Left renal pelvis (tissue), 4 donors: ENCODE measurements around the gene LBP. TPM values are rescaled to one million over a fixed set of nuclear protein-coding genes. Genes with fewer than 3 reads are reported as not detected.
"Not testable (repeated sequence)": the region's sequence is repeated elsewhere in the genome, so short reads cannot be mapped to it uniquely, and the experiment has no call there.

ENCODE experiments used
- DNase-seq, 4 donors: peaks; one replicate each; pipeline ENCODE4 v3.0.0-alpha.2; 2013; ENCODE audit warnings: low read depth in 4 of 4, low spot score in 3 of 4
- polyA plus RNA-seq, 4 donors: library from polyadenylated mRNA; unstranded; fragments of 120-200 nt; gene quantifications; one replicate each; pipeline ENCODE4 v1.2.1, GENCODE V29; 2013; ENCODE audit not compliant: insufficient read length in 4 of 4

Gene LBP, protein sequence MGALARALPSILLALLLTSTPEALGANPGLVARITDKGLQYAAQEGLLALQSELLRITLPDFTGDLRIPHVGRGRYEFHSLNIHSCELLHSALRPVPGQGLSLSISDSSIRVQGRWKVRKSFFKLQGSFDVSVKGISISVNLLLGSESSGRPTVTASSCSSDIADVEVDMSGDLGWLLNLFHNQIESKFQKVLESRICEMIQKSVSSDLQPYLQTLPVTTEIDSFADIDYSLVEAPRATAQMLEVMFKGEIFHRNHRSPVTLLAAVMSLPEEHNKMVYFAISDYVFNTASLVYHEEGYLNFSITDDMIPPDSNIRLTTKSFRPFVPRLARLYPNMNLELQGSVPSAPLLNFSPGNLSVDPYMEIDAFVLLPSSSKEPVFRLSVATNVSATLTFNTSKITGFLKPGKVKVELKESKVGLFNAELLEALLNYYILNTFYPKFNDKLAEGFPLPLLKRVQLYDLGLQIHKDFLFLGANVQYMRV
- polyA plus RNA-seq, result under 1 TPM in 1 of 4 donors, not detected in 3; 0.14 TPM

DNA sequence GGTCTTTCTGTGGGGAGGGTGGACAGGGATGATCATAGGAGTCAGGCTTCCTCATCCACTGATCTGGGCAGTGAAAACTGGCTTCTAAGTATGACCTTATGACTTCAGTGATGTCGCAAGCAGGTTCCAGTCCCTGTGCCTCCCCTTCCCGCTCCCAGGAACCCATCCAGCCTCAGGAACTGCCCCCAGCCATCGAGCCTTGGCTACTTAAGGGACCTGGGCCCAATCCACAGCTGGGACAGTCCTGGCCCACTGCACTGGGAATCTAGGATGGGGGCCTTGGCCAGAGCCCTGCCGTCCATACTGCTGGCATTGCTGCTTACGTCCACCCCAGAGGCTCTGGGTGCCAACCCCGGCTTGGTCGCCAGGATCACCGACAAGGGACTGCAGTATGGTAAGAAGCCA is at the start of gene LBP:
Gene LBP, plus strand, starts transcription at position 236 of the 405 bp plus-strand sequence. Its CDS starts 35 bp downstream, at position 271.
- DNase-seq, result no peak

DNA sequence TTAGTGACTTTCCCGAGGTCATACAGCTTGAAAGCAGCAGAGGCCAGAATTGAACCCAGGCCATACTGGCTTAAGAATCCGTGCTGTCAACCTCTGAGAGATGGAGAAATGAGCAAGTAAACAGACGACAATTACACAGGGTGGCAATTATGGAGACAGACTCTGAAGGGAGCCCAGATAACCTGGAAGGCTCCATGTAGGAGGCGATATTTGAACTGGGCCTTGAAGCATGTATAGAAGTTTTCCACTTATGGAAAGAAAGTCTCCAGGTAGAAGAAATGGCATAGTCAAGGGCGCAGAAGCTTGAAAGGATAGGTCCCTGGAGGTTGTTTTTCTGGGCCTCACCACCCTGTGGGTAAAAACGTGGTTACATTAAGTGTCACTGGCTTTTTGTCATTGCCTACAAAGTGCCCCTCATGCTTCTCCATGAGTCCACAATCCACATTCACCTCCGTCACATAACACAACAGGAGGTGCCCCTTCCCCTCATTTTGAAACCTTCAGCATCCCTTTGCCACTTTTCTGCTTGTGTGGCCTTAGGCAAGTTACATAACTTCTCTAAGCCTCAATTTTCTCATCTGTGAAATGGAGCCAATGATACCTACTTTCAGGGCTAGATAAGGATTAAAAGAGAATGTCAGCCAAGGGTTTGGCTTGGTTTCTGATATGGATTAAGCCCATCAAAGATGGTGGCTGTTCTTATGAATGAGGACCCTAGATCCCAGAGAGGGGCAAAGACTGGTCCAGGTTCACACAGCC is 48.2 kb upstream of the LBP start:
- no peak for DNase-seq

DNA sequence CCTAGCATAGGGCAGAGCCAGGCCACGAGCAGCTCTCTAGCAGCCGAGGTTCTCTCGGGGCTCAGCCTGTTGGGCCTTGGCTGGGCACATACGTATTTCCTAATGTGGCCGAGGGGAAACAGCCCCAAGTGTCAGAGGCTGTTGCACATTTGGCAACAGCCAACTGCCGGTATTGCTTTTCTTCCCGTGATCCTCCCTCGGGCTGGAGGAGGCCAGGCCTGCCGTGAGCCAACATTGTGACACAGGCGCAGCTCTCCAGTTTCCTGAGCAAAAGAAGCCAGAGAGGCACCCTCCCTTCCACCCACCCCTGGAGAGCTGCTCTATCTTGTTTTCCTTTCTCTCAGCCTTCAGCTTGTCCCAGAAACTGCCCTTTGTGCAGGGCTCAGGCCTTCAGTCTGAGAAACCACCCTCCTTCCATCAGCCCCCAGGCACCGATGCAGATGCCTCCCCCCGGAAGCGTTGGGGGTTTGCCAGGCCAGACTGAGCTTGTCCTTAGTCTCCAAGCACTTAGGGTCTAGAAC is 47.5 kb upstream of the LBP start:
- DNase-seq, result no peak

DNA sequence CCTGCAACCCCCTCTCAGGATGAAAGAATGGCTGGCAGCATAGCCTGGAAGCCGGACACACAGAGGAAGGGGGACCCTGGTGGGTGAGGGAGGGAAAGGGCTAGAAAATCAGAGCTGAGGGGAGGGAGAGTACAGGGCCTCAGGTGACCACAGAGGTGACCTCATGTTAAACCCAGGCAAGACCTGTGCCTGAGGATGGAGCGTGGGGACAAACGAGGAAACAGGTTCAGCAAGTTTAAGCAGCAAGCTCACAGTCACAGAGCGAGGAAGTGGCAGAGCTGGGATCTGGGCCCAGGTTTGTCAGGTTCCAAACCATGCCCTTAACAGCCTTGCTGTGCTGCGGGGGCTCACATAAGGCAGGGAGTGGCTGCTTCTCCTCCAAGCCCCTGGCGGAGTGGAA is 46.3 kb upstream of the LBP start:
- no peak for DNase-seq

DNA sequence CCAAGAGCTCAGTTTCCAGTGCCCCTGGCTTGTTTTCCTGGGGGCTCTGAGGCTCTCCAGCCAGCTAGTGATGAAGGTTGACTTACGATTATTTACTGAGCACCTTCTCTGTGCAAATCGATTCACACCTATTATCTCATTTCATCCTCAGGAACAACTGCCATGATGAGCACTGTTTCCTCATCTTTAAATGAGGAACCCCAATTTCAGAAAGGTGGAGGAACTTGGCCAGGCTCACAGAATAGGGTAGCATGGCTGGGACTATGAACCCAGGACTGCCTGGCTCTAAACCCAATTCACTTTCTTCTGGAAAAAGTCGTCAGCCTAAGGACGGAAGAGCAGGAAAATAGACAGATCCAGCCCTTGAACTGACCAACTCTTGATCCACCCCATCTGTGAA is 45.8 kb upstream of the LBP start:
- DNase-seq, result no peak

DNA sequence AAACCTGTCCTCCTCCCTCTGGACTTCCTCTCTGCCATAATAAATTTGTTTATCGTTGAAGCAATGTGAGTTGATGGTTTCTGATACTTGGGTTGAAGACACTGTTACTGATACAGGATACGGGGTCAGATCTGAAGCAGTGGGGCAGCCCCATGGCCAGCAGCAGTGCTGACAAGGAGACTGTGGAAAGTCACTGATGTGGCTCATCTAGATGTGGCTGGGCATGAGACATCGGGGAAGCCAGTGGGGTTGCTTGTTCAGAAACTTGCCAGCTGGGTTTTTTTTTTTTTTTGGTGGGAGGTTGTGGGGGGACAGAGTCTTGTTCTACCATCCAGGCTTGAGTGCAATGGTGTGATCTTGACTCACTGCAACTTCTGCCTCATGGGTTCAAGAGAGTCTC is 45.0 kb upstream of the LBP start:
- no peak for DNase-seq

DNA sequence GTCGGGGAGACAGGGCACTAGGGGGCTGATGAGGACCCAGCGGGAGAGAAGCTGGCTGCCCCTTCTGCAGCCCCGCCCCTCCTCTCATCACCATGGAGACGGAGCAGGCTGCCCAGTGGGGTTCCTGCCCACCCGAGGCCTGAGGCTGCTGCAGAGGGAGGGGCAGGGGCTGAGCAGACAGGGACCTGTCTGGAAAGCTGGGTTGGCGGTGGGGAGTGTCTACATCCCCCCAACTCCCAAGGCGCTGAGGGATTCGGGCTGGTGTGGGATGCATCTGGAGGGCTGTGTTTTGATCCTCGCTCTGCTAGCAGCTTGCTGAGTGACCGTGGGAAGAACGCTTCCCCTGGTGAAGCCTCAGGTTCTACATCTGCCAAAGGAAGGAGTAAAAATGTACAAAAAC is 43.5 kb upstream of the LBP start:
- DNase-seq, result no peak

DNA sequence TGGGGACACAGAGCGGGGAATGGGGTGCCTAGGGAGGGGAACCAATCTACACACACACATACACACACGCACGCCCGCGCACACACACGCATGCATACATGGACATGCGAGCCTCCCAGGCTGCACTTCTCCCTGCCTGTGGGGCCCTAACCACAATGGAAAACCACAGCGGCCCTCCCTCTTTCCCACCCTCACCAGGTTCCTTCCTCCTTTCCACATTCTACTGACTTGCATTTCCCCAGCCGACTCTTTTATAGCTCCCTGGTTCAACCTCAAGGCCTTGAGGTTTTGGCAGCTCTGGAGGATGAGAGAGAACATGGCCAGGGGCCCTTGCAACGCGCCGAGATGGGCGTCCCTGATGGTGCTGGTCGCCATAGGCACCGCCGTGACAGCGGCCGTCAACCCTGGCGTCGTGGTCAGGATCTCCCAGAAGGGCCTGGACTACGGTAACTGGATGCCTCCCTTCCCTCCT is 42.3 kb upstream of the LBP start, which contains the start of gene BPI:
Gene BPI, plus strand, starts transcription at position 249 of the 472 bp plus-strand sequence. Its CDS starts 68 bp downstream, at position 317.
- no peak for DNase-seq

DNA sequence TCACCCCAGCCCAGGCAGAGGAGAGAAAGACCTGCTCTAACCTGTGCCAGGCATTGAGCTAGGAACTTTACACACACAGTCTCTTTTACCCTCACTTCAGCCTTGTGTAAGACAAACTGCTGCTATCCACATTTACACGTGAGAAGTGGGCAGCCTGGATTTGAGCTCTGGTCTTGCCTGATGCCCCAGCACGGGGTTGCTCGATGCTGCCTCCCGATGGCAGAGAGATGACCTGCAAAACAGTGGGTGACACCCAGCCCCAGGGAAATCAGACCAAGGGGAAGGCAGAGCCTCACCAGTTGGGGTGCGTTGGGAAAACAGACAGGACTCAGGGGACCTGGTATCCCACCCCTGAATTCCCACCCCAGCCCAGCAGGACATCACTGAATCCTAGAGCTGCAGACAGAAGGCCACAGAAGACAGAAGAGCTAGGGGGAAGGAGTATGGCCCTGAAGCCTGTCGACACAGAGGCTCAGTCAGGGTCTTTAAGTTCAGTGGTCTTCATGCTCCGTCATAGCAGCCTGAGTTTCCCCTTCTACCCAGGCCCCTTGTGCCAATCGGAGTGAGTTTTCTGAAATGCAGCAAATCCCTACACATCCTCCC is 41.3 kb upstream of the LBP start:
- no peak for DNase-seq

DNA sequence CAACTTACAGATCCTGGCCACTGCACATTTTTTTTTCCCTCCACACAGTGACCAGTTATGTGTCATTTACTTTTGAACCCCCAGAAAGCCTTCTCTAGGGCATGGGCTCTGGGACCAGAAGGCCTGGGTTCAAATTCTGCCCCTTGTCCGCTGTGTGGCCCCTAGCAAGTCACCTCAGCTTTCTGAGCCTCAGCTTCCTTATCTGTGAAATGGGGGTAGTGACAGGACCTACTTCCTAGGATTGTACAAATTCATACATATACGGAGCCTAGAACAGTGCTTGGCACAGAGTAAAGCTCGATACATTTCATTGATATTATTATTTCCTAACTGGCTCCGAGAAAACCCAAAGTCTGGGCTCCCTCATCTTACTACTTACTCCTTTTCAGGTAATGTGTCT is 40.7 kb upstream of the LBP start:
- DNase-seq, result no peak

DNA sequence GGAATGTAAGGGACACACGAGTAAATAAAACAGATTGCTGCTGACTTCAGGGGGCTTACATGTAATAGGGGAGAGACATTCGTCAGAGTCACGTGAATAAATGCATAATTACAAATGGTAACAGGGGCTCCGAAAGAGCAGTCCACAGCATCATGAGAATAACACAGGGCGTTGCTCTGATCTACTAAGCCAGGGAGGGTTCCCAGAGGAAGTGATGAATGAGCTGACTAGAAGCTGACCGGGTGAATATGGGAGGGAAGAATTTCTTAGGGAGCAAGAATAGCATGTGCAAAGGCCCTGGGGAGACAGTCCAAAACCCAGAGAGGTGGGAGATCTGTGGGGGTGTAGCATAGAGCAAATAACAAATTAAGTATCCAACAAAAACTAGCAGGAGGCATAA is 39.9 kb upstream of the LBP start:
- no peak for DNase-seq

DNA sequence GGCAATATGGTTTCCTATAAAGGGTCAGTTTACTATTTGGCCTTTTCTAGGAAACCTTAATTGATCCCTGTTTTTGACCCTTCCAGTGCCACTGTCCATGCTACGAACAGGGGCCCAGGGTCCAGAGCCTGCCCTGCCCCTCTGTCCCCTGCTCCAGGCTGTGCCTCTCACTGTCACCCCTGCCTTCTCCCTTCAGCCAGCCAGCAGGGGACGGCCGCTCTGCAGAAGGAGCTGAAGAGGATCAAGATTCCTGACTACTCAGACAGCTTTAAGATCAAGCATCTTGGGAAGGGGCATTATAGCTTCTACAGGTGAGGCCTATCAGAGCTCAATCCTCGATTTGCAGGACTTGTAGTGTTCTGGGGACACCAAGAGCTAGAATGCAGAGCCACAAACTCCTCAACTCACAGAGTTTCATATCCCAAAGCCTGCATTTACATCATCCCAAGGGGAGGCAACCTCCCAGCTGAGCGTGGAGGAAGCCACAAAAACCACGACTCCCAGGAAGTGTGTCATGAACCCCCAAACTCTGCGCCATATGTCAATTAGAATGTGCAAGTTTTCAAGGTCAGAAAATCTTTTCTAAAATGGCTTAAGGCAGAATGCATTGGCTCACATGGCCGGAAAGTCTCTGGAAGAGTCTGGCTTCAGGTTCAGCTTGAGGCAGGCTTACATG is 38.8 kb upstream of the LBP start:
- no peak for DNase-seq

DNA sequence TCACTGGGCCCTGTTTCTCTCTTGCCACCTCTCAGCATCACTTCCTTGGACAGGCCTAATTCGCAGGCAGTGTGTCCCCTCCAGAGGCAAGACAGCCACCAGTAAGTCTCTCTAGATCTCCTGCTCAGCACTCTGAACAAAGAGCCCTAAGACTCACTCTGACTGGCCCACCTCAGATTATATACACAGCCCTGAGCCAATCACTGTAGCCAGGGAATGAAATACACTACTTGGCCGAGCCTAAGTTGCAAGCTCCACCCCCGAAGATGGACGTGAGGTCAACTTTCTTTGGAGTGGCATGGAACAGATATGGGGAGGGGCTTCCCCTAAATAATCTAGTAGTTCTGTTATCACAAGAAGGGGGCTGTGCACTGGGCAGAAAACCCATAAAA is 38.2 kb upstream of the LBP start:
- no peak for DNase-seq

DNA sequence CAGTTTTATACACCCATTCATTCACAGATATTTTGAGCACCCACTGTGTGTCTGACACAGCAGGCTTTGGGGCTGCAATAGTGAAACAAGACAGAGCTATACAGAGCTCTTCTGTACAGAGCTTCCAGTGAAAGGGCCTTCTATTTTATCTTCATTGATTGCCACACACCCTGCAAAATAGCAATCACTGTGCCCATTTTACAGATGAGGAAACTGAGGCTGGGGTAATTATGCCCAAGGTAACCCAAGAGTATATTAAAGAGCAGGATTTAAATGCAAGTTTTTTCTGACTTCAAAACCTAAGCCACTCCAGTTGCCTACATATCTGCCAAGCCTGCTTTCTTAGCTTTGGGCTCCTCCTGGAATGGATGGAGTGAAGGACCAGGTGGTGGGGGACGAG is 37.8 kb upstream of the LBP start:
- no peak for DNase-seq

DNA sequence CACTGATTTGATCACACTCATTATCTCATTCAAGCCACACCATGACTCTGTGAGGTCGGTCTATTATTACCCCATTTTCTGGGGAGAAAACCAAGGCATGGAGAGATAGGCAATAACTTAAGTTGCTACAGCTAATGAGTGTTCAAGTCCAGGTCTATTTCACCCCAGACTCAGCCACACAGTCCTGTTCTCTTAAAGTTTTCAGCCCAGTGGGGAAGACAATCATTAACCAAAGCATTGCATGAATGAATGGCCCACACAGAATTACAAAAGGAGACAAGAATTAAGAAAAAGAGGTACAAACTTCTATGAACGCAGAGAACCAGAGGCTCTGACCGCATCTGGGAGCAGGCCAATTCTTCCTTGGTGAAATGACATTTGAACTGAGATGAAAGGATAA is 35.2 kb upstream of the LBP start:
- DNase-seq, result no peak

DNA sequence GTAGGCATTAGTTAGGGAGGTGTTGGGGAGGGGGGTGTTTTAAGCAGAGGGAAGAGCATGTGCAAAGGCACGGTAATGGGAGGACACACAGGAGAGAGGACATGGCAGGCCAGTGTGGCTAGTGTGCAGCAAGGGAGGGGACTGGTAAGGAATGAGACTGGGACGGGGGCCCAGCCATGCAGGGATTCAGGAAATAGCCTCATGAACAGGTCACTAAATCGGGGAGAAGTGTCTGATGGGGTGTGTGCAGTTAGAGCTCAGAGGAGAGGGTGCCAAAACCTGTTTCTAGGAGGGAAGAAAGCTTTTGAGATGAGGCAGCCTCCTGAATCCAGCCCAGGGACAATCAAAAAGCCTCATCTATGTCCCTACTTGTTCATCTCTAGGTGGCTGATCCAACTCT is 34.8 kb upstream of the LBP start:
- DNase-seq, result no peak

DNA sequence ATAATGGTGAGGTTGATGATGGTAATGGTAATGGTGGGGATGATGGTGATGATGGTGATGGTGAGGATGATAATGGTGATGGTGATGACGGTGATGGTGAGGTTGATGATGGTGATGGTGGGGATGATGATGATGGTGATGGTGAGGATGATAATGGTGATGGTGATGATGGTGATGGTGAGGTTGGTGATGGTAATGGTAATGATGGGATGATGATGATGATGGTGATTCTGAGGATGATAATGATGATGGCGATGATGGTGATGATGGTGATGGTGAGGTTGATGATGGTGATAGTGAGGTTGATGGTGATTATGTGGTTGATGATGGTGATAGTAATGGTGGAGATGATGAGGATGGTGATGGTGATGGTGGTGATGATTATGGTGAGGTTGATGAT is 32.6 kb upstream of the LBP start:
- DNase-seq, result no peak

DNA sequence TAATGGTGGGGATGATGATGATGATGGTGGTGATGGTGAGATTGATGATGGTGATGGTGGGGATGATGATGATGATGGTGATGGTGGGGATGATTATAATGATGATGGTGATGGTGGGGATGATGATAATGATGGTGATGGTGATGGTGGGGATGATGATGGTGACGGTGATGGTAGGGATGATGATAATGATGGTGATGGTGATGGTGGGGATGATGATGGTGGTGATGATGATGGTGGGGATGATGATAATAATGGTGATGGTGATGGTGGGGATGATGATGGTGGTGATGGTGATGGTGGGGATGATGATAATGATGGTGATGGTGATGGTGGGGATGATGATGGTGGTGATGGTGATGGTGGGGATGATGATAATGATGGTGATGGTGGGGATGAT is 31.9 kb upstream of the LBP start:
- DNase-seq, result not testable (repeated sequence)

DNA sequence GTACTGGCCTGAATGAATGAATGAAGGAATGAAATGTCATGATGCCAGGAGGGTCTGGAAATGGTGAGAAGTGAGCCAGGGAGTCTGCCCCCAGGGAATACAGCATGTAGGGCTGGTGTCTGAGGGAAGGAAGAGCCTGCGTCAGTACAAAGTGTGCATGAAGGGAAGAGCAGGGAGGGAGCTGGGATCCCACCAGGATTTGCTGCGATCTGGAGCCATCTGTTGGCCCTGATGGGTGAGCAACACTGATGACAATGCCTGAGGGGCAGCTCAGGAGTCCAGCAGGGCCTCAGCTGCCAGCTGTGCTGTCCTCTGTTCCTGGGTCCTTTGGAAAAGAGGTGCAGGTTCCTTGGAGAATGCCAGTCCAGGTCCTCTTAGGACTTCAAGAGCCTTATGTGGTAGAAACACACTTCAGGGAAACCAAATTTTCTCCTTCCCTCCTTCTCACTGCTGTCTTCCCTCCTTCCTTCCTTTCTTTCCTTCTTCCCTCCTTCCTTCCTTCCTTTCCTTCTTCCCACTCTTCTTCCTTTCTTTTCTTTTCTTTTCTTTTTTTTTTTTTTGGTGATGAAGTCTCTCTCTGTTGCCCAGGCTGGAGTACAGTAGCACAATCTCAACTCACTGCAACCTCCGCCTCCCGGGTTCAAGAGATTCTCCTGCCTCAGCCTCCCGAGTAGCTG is 30.9 kb upstream of the LBP start:
- DNase-seq, result no peak

DNA sequence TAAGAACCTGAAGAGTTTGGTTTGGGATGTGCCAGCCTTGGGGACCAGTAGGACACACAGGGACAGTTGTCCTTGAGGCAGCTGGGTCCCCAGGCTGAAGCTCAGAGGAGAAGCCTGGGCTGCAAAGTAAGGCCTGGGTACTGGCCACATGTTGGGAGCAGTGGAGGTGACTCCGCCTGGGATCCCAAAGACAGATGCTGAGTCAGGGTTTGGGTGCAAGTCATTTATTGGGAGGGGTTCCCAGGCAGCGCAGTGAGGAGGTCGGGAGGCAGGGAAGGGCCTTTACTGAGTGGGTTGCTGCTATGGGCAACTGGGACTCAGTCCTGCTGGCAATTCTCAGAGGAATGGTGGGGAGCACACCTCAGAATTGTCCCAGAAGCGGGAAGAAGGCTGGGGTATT is 29.9 kb upstream of the LBP start:
- DNase-seq, result no peak
